H1 (cell line): ENCODE measurements around the gene CCDC38. TPM values are rescaled to one million over a fixed set of nuclear protein-coding genes. Genes with fewer than 3 reads are reported as not detected.
A peak's percentile ranks its signal among the peaks of the same experiment; 100 is the strongest.

Experiments
- CTCF ChIA-PET: fragments of 300-600 bp; sonication (Branson Sonifier 250); formaldehyde crosslinking; loops from one replicate; lab custom pipeline; 2021; ENCODE audit not compliant: partially characterized antibody; lab: Charles Lee
- POLR2A ChIA-PET: fragments of 300-600 bp; sonication (Branson Sonifier 250); formaldehyde crosslinking; loops from one replicate; lab custom pipeline; 2021; ENCODE audit warnings: inconsistent platforms; ENCODE audit not compliant: partially characterized antibody; lab: Charles Lee
- DNase-seq, 2 experiments: peaks; one replicate each; pipeline versions ENCODE4 v3.0.0 to v3.0.0-alpha.2; 2010 to 2022; ENCODE audit warnings: low spot score in 2 of 2, low read depth in 1 of 2, mixed read lengths in 1 of 2
- FAIRE-seq: peaks from 2 replicates; lab custom pipeline; 2011; peaks lifted over from hg19 to GRCh38; lab: Jason Lieb, UNC
- H2AFZ ChIP-seq: 2 replicates; pipeline ENCODE4 v1.8.1; 2012; ENCODE audit warnings: low read length, inconsistent platforms
- H2AK5ac ChIP-seq: 2 replicates; pipeline ENCODE4 v1.6.1; 2013; ENCODE audit warnings: low read depth, low read length
- H2BK120ac ChIP-seq: replicated peaks from 2 replicates; pipeline ENCODE3; 2013; ENCODE audit warnings: low read depth, low read length, inconsistent platforms
- H2BK12ac ChIP-seq: 2 replicates; pipeline ENCODE4 v1.6.1; 2013; ENCODE audit warnings: low read depth, low read length
- H2BK15ac ChIP-seq: 2 replicates; pipeline ENCODE4 v1.6.1; 2013; ENCODE audit warnings: low read length
- H2BK20ac ChIP-seq: 2 replicates; pipeline ENCODE4 v1.6.1; 2013; ENCODE audit warnings: low read length
- H2BK5ac ChIP-seq: 2 replicates; pipeline ENCODE4 v1.6.1; 2013; ENCODE audit warnings: low read depth, low read length
- H3K14ac ChIP-seq: 2 replicates; pipeline ENCODE4 v1.6.1; 2013; ENCODE audit warnings: inconsistent platforms; ENCODE audit not compliant: insufficient read length
- H3K18ac ChIP-seq: 2 replicates; pipeline ENCODE4 v1.6.1; 2013; ENCODE audit warnings: low read length; ENCODE audit errors: extremely low read depth
- H3K23ac ChIP-seq: 2 replicates; pipeline ENCODE4 v1.6.1; 2013; ENCODE audit warnings: inconsistent platforms; ENCODE audit not compliant: insufficient read length
- H3K23me2 ChIP-seq: 2 replicates; pipeline ENCODE4 v1.6.1; 2013; ENCODE audit warnings: low read depth, low read length
- H3K27ac ChIP-seq: 2 replicates; pipeline ENCODE4 v1.6.1; 2011; ENCODE audit warnings: low read depth, low read length, inconsistent platforms
- H3K27me3 ChIP-seq, 4 experiments: replicated peaks in 1 of 4; 1 replicate in 1 of 4; 2 replicates in 3 of 4; pipeline versions ENCODE4 v1.6.1 to v1.8.1; 2011 to 2013; ENCODE audit warnings: low read length in 3 of 4, mild to moderate bottlenecking in 3 of 4, inconsistent platforms in 2 of 4, mixed read lengths in 2 of 4, moderate library complexity in 1 of 4; ENCODE audit not compliant: control insufficient read depth in 3 of 4, insufficient read depth in 3 of 4; ENCODE audit errors: extremely low read depth in 1 of 4
- H3K36me3 ChIP-seq, 4 experiments: 2 replicates each; pipeline versions ENCODE4 v1.6.1 to v1.8.1; 2011 to 2013; ENCODE audit warnings: mild to moderate bottlenecking in 4 of 4, low read length in 3 of 4, moderate library complexity in 2 of 4, control low read depth in 1 of 4, inconsistent platforms in 1 of 4; ENCODE audit not compliant: insufficient read depth in 4 of 4, control insufficient read depth in 2 of 4
- H3K4ac ChIP-seq: replicated peaks from 2 replicates; pipeline ENCODE3; 2013; ENCODE audit warnings: low read length, low read depth, mixed read lengths, inconsistent platforms; ENCODE audit not compliant: insufficient read length
- H3K4me1 ChIP-seq, 4 experiments: replicated peaks in 1 of 4; 1 replicate in 1 of 4; 2 replicates in 3 of 4; pipeline versions ENCODE4 v1.6.1 to v1.8.1; 2011 to 2013; ENCODE audit warnings: low read length in 3 of 4, inconsistent platforms in 2 of 4, mixed read lengths in 1 of 4; ENCODE audit not compliant: insufficient read depth in 4 of 4, control insufficient read depth in 3 of 4
- H3K4me2 ChIP-seq, 2 experiments: 2 replicates each; pipeline versions ENCODE4 v1.6.1 to v1.8.1; 2011 to 2013; ENCODE audit warnings: low read depth in 2 of 2, low read length in 2 of 2, control low read depth in 1 of 2, inconsistent platforms in 1 of 2, mild to moderate bottlenecking in 1 of 2; ENCODE audit not compliant: insufficient read depth in 1 of 2
- H3K4me3 ChIP-seq, 4 experiments: fragments of 200-600, 300-600 bp in 1 of 4; sonication (generic), shearing (Covaris generic), sonication (Bioruptor Twin) in 1 of 4; 2 replicates each; pipeline versions ENCODE4 v1.5.1 to v1.8.1; 2011 to 2016; ENCODE audit warnings: low read length in 4 of 4, low read depth in 3 of 4, control low read depth in 2 of 4, inconsistent platforms in 2 of 4, mild to moderate bottlenecking in 2 of 4, mixed read lengths in 1 of 4, moderate library complexity in 1 of 4; ENCODE audit not compliant: insufficient read depth in 2 of 4; ENCODE audit errors: extremely low read depth in 1 of 4
- H3K56ac ChIP-seq: replicated peaks from 2 replicates; pipeline ENCODE3; 2013; ENCODE audit warnings: low read depth, mild to moderate bottlenecking, mixed read lengths, low read length, inconsistent platforms; ENCODE audit not compliant: insufficient read length
- H3K79me1 ChIP-seq: 2 replicates; pipeline ENCODE4 v1.6.1; 2013; ENCODE audit warnings: low read depth, low read length, control low read depth
- H3K79me2 ChIP-seq, 2 experiments: 2 replicates each; pipeline versions ENCODE4 v1.6.1 to v1.8.1; 2012 to 2013; ENCODE audit warnings: low read length in 2 of 2, mild to moderate bottlenecking in 2 of 2, inconsistent platforms in 1 of 2; ENCODE audit not compliant: insufficient read depth in 2 of 2, control insufficient read depth in 1 of 2
- H3K9ac ChIP-seq, 4 experiments: replicated peaks in 1 of 4; 1 replicate in 1 of 4; 2 replicates in 3 of 4; pipeline versions ENCODE4 v1.6.1 to v1.8.1; 2011 to 2013; ENCODE audit warnings: low read depth in 3 of 4, low read length in 3 of 4, control low read depth in 2 of 4, mild to moderate bottlenecking in 2 of 4, moderate library complexity in 2 of 4, inconsistent platforms in 1 of 4; ENCODE audit errors: extremely low read depth in 1 of 4
- H3K9me3 ChIP-seq, 2 experiments: 2 replicates each; pipeline versions ENCODE4 v1.6.1 to v1.8.1; 2012 to 2013; ENCODE audit warnings: mild to moderate bottlenecking in 2 of 2, moderate library complexity in 2 of 2, control low read depth in 1 of 2, inconsistent platforms in 1 of 2, low read depth in 1 of 2, low read length in 1 of 2, mixed read lengths in 1 of 2; ENCODE audit not compliant: insufficient read depth in 2 of 2
- H4K20me1 ChIP-seq, 2 experiments: replicated peaks in 1 of 2; 2 replicates each; pipeline versions ENCODE3 to v1.8.1; 2011 to 2013; ENCODE audit warnings: inconsistent platforms in 2 of 2, low read length in 2 of 2, mild to moderate bottlenecking in 1 of 2; ENCODE audit not compliant: insufficient read depth in 2 of 2, control insufficient read depth in 1 of 2
- H4K5ac ChIP-seq: 2 replicates; pipeline ENCODE4 v1.6.1; 2013; ENCODE audit warnings: low read length, low read depth, mixed read lengths, inconsistent platforms; ENCODE audit not compliant: insufficient read length
- H4K8ac ChIP-seq: 2 replicates; pipeline ENCODE4 v1.8.0; 2013; ENCODE audit warnings: mild to moderate bottlenecking, moderate library complexity, low read length, inconsistent platforms; ENCODE audit not compliant: insufficient read depth; ENCODE audit errors: extremely low read depth
- H4K91ac ChIP-seq: replicated peaks from 2 replicates; pipeline ENCODE3; 2013; ENCODE audit warnings: low read length, mixed read lengths, inconsistent platforms; ENCODE audit not compliant: insufficient read length
- CHD1 ChIP-seq: IDR thresholded peaks from 2 replicates; pipeline ENCODE4 v1.6.1; 2012; ENCODE audit warnings: low read depth, low read length, improper control_type of control experiment
- CHD2 ChIP-seq: IDR thresholded peaks from 2 replicates; pipeline ENCODE4 v1.6.1; 2012; ENCODE audit warnings: low read length, improper control_type of control experiment
- NANOG ChIP-seq: IDR thresholded peaks from 2 replicates; pipeline ENCODE4 v1.6.1; 2011; ENCODE audit warnings: low read length, low read depth, mild to moderate bottlenecking, inconsistent platforms; ENCODE audit not compliant: insufficient read depth, poor library complexity, severe bottlenecking
- WGBS, 2 experiments: shearing (Covaris generic) in 1 of 2; methylation state at CpG; one replicate each; pipeline versions ENCODE4 v1.1.6 to v1.1.7; 2013 to 2015; ENCODE audit warnings: low lambda C conversion rate in 2 of 2, mixed read lengths in 2 of 2, inconsistent platforms in 1 of 2, low coverage in 1 of 2, missing lambda C conversion rate in 1 of 2; ENCODE audit not compliant: insufficient replicate concordance in 2 of 2, insufficient coverage in 1 of 2, insufficient read length in 1 of 2; ENCODE audit errors: extremely low coverage in 1 of 2, missing lambda C conversion rate in 1 of 2; 5-methylcytosine and 5-hydroxymethylcytosine counted together
- polyA plus RNA-seq, 7 experiments: library from polyadenylated mRNA; depleted of rRNA in 3 of 7; stranded (reverse) in 5 of 7; unstranded in 2 of 7; fragments of >200 nt in 5 of 7; fragments of 200-250 nt in 2 of 7; gene quantifications; 1 replicate in 5 of 7; 2 replicates in 1 of 7; 4 replicates in 1 of 7; pipeline versions ENCODE4 v1.2.1 to v1.2.3, GENCODE V29; 2011 to 2013; ENCODE audit warnings: missing spikeins in 2 of 7, mixed read lengths in 2 of 7
- total RNA-seq: library from RNA; stranded (reverse); fragmentation: NEBNext Ultra II Directional; extraction: Animal tissue kit (Norgen Biotek cat#: 25700); gene quantifications from 2 replicates; pipeline ENCODE4 v1.2.1, GENCODE V29; 2021

The CCDC38 gene
- total and polyA plus RNA-seq, 2 of the 8 experiments (the other 6 are each of a cell fraction or from before 2014, with no cell fraction given), result not detected

DNA sequence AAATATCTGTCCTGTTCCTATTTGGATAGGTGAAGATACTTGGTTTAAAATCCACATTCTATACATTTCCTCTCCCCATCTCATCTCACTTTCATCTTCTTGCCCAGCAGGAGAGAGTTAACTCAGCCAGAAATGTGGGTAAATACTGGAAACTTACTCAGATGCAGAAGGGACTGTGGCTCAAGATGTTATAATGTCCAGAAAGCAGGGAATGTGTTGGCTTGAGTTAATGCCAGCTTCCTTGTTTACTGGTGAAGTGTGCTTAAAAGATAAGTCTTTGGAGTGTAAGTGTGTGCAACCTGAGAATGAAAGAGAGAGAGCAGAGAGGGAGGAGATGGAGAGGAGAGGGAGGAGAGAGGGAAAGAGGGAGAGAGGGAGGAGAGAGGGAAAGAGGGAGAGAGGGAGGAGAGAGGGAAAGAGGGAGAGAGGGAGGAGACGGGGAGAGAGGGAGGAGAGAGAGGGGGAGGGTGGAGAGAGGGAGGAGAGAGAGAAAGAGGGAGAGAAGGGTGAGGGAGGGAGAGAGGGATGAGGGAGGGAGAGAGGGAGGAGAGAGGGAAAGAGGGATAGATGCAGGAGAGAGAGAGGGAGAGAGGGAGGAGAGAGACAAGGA is 105.7 kb downstream of the CCDC38 start:
- Histone ChIP-seq H2BK15ac (no peak overlapping the region), H4K20me1 (no peaks in the 10 kb centered on the region), H2BK120ac (no peak overlapping the region), H2AFZ (peak overlapping the region; percentile 88), H3K27ac (no peak overlapping the region), H3K18ac (no peak overlapping the region), H2AK5ac (no peak overlapping the region), H3K36me3 (no peaks in the 10 kb centered on the region), H3K79me2 (no peaks in the 10 kb centered on the region)
- POLR2A ChIA-PET, result no interaction called here
- TF ChIP-seq CHD1 (no peak), NANOG (no peak), CHD2 (no peak)
- TF ChIP-seq, all 59 proteins: peak for 0
- Histone ChIP-seq H3K79me1 (no peaks in the 10 kb centered on the region), H3K4me1 (peaks cover 0 to 3% (median 0%) of the 10 kb centered on the region in 4 experiments; a peak in 1 of 7 replicates), H4K91ac (peak overlapping the region; percentile 2), H3K23me2 (no peaks in the 10 kb centered on the region; the same call in 1 of the 2 replicates), H3K9ac (no peak overlapping the region; a peak in 1 of 7 replicates), H3K4me2 (peak overlapping the region in 1 of 2 experiments; percentile 68; a peak in 2 of 4 replicates), H2BK12ac (no peak overlapping the region), H3K14ac (no peak overlapping the region), H3K27me3 (no peaks in the 10 kb centered on the region), H2BK5ac (no peak overlapping the region), H4K5ac (no peak overlapping the region), H3K4ac (no peak overlapping the region), H3K9me3 (no peaks in the 10 kb centered on the region), H3K23ac (no peak overlapping the region), H3K56ac (no peak overlapping the region), H2BK20ac (no peak overlapping the region), H3K4me3 (peak overlapping the region in 1 of 4 experiments; percentile 19; a peak in 1 of 8 replicates), H4K8ac (no peak overlapping the region)
- FAIRE-seq (no peak), DNase-seq (no peak)
- CTCF ChIA-PET, result interaction anchor here (0.6 kb wide), 2 partner anchors 217 to 262 kb away, joined by 3 to 4 read pairs; no protein-coding TSS in a partner anchor
- no CpG with 5 or more reads among the region's 1 CpG for WGBS, 2 experiments
